ENCODE data around the gene BCL2L12.
A peak's percentile ranks its signal among the peaks of the same experiment; 100 is the strongest.

BCL2L12 gene

DNA sequence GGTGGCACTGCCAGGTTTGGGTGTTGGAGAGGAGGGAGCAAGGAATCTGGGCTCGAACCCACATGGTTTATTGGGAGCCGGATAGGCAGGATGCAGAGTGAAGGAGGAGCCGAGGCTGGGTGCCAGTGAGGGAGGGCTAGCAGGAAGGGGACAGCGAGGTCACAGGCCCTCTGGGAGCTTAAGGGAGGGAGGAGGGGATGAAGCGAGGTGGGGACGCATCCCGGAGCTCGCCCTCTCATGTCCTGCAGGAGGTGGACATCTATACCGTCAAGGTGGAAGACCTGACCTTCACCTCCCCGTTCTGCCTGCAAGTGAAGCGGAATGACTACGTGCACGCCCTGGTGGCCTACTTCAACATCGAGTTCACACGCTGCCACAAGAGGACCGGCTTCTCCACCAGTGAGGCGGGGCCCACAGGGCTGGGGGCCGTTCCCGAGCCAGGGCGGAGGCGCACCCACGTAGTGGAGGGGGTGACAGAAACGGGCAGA is 20.2 kb downstream of the BCL2L12 start:
- DNase-seq (ENCODE audit: low read depth) = no peak

GRCh38 chr19:49686503-49687088 is 20.9 kb downstream of the BCL2L12 start:
- DNase-seq (ENCODE audit: low read depth) = no peak

DNA sequence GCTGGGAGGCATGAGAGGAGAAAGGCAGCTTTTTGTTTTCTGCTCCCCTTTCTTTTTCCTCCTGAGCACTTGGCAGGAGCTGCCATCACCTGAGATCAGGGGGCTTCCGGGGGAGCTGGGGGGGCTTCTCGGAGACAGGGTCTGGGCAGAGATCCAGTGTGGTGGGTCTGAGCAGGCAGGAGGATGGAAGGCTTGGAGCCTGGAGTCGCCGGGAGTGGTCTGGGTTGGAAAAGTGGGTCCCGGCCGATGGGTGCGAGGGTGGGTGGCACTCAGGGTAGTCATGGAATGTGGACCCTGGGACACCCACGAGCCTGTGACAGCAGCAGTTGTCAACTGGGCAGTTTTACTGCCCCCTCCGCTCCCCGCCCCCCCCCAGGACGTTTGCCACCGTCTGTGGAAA is 21.4 kb downstream of the BCL2L12 start:
- DNase-seq (ENCODE audit: low read depth) = no peak

GRCh38 chr19:49687566-49688316 is 22.0 kb downstream of the BCL2L12 start:
- peak; percentile 72 for DNase-seq (ENCODE audit: low read depth)

GRCh38 chr19:49688531-49689132 is 22.9 kb downstream of the BCL2L12 start:
- no peak for DNase-seq (ENCODE audit: low read depth)

DNA sequence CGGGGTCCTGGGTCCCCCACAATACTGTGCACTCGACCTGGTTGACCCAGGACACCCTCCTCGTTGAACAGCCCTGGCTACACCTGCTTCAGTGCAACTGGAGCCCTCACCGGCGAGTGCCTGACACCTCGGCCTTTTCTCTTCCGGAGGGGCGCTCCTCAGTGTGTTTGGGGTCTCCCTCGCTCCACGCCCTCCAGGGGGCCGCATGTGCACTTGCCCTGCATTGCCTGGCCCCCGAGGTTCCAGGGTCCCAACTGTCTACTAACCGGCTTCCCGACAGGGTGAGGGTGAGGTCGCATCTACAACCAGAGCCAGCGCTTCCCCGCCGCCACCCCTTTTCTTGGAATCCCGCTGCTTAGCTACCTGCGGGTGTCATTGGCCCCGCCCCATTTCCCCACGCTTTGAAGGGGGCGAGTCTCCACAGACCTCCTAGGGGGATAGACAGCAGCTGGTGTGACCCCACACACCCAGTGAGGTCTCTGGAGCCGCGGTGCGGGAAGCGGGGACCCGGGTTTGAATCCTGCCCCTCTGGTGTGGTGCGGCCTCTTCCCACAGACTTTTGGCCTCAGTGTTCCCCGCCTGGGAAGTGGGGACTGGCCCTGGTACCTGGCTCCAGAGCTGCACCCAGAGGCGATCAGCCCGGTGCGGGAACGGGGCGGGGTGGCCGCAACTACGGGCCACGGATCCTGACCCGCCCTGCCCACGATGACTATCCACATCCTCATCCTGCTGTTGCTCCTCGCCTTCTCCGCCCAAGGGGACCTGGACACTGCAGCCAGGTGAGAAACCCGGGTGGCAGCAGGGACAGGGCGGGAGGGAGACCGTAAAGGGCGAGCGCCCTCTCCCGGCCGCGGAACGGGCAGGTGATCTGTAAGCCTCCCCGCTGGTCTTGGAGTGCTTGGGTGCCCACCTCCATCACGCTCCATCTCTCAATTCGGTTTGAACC is 23.7 kb downstream of the BCL2L12 start, which contains the start of gene ADM5:
Gene ADM5, plus strand, starts transcription at position 462 of the 946 bp plus-strand sequence. Its CDS starts 244 bp downstream, at position 706.
- peak; percentile 28 for DNase-seq (ENCODE audit: low read depth)

DNA sequence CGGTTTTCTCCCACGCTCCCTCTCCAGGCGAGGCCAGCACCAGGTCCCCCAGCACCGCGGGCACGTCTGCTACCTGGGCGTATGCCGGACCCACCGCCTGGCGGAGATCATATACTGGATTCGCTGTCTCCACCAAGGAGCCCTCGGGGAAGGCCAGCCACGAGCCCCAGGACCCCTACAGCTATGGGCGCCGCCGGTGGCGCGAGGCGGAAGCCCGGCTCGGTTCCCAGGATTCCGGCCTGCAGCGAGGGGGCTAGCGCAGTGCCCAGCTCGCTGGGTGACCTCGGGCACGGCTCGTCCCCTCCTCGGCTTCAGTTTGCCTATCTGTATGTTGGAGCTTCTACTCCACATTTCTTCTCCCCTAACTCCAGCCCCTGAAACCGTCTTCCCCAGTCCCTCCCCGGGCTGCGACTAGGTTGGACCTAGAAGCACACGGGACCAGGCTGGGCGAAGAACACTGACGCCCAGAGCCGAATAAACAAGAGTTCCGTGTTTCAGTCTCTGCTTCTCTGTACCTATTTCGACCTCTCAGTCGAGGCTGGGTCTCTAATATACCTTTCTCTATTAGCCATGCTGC is 24.4 kb downstream of the BCL2L12 start:
- DNase-seq (ENCODE audit: low read depth) = peak; percentile 24

GRCh38 chr19:49690656-49691242 is 25.0 kb downstream of the BCL2L12 start, which contains the start of gene CPT1C:
CPT1C (plus strand) TSS chr19:49691116; CDS start chr19:49692253, 1,137 bp downstream.
- DNase-seq (ENCODE audit: low read depth) = peak; percentile 90

- peak; percentile 85 for DNase-seq (ENCODE audit: low read depth)
Observed at GRCh38 chr19:49691243-49692146, 25.8 kb downstream of the BCL2L12 start.

DNA sequence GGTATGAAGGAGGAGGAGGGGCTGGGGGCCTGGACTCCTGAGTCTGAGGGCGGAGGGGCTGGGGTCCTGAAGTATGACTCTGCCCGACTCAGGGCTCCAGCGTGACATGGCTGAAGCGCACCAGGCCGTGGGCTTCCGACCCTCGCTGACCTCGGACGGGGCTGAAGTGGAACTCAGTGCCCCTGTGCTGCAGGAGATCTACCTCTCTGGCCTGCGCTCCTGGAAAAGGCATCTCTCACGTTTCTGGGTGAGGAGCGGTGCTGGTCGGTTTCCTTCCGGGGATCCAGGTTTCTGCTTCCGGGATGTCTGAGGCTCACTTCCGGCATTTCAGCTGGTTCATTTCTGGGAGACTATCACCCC is 26.4 kb downstream of the BCL2L12 start:
- no peak for DNase-seq (ENCODE audit: low read depth)

- no peak for DNase-seq (ENCODE audit: low read depth)
Observed at GRCh38 chr19:49696115-49696514, 30.4 kb downstream of the BCL2L12 start.

DNA sequence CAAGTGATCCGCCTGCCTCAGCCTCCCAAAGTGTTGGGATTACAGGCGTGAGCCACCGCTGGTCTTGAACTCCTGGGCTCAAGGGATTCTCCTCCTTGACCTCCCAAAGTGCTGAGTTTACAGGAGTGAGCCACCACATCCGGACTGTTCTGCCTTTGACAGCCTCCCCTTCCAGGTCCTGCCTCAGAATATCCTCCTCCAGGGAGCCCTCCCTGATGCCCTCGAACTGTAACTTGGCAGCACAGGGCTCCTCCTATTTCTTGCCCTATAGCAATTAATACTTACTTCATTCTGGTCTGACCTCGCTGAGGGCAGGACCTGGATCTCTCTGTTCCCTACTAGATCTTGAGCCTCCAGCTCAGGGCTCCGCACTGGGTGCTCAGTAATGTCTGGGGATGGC is 31.1 kb downstream of the BCL2L12 start:
- no peak for DNase-seq (ENCODE audit: low read depth)

DNA sequence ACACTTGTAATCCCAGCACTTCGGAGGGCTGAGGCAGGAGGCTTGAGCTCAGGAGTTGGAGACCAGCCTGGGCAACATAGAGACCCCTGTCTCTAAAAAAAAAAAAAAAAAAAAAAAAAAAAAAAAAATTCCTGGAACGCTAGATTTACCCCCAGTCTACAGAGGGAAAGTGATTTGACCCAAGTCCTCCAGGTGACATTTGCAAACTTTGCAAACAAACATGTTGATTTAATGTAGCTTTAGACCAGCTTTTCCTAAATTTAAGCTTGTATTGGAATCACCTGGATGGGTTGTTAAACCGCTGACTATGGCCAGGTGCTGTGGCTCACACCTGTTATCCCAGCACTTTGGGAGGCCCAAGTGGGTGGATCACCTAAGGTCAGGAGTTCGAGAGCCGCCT is 33.6 kb downstream of the BCL2L12 start:
- no peak for DNase-seq (ENCODE audit: low read depth)

DNA sequence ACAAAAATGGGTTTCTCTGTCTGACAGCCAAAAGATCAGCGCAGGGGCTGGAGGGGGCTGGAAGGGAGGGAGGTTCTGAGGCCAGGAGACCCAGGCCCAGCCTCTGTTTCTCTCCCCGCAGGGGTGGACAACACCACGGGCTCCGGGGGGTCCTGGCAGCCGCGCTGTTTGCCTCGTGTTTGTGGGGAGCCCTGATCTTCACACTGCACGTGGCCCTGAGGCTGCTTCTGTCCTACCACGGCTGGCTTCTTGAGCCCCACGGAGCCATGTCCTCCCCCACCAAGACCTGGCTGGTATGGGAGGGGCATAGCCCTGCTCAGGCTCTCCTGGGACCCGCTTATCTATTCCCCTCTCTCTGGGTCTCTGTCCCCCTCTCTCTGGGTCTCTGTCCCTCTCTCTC is 34.8 kb downstream of the BCL2L12 start:
- no peak for DNase-seq (ENCODE audit: low read depth)

- DNase-seq (ENCODE audit: low read depth) = no peak
Observed at GRCh38 chr19:49701271-49701786, 35.6 kb downstream of the BCL2L12 start.

DNA sequence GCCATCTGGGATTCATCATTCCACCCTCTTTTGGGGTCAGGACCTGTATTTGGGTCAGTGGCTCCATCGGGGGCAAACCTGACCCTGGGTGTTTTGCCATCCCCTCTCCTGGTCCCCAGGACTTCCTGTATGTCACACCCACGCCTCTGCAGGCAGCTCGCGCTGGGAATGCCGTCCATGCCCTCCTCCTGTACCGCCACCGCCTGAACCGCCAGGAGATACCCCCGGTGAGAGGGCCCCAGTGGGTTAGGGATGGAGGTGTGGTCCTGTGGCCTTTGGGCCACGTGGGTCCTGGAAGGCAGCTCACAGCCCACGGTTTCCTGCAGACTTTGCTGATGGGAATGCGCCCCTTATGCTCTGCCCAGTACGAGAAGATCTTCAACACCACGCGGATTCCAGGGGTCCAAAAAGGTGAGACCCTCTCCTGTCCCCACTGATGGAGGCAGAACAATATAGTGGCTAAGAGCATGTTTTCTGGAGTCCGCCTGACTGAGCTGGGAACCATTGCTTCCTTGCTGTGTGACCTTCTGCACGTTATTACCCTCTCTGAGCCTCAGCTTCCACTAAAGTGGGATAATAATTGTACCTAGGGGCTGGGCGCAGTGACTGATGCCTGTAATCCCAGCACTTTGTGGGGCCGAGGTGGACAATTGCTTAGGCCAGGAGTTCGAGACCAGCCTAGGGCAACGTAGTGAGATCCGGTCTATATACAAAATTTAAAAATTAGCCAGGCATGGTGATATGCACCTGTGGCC is 39.3 kb downstream of the BCL2L12 start:
- no peak for DNase-seq (ENCODE audit: low read depth)

DNA sequence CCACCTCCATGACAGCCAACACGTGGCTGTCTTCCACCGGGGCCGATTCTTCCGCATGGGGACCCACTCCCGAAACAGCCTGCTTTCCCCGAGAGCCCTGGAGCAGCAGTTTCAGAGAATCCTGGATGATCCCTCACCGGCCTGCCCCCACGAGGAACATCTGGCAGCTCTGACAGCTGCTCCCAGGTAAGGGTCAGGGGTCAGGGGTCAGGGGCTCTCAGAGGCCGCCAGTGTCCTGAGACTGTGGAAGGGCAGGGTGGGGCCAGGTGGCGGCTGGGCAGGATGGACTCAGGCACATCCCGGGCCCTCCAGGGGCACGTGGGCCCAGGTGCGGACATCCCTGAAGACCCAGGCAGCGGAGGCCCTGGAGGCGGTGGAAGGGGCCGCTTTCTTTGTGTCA is 40.2 kb downstream of the BCL2L12 start:
- no peak for DNase-seq (ENCODE audit: low read depth)

DNA sequence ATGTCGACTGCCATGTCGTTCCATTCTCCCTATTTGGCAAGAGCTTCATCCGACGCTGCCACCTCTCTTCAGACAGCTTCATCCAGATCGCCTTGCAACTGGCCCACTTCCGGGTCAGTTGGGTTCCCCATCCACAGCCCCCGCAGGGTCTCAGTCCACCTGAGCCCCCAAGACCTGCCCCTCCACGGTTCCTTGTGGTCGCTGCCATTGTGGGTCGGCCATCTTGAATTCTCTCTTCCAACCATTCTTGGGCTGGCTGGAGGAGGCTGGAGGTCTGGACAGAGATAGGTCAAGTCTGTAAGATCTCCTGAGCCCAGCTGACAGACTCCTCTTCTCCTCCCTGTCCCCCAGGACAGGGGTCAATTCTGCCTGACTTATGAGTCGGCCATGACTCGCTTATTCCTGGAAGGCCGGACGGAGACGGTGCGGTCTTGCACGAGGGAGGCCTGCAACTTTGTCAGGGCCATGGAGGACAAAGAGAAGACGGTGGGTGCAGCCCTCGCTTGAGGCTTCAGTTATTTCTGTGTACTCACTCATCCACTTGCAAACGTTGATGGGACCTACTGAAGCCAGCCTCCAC is 44.7 kb downstream of the BCL2L12 start:
- peak; percentile 81 for DNase-seq (ENCODE audit: low read depth)

- DNase-seq (ENCODE audit: low read depth) = peak; percentile 95
Observed at GRCh38 chr19:49712397-49712859, 46.7 kb downstream of the BCL2L12 start.
